Aorta (tissue), 5 donors: ENCODE data around the gene CATSPER1. TPM values are rescaled to one million over a fixed set of nuclear protein-coding genes. Genes with fewer than 3 reads are reported as not detected.

Source experiments
- ATAC-seq: fragments of 200-7000 bp; cut with Tn5 transposase; one replicate; pipeline ENCODE4 v1.9.1; 2022; ENCODE audit warnings: moderate library complexity; ENCODE audit not compliant: low FRiP score
- DNase-seq, 2 donors: peaks; one replicate each; pipeline ENCODE4 v3.0.0-alpha.2; 2020
- H3K27ac ChIP-seq, 2 donors: one replicate each; pipeline ENCODE4 v1.5.1; 2013; ENCODE audit warnings: low read length in 2 of 2, mild to moderate bottlenecking in 2 of 2, moderate library complexity in 2 of 2, control low read depth in 1 of 2, inconsistent platforms in 1 of 2, low read depth in 1 of 2
- H3K27me3 ChIP-seq, 2 donors: one replicate each; pipeline ENCODE4 v1.6.1; 2013; ENCODE audit warnings: control low read depth in 1 of 2, low read length in 1 of 2, mild to moderate bottlenecking in 1 of 2, moderate library complexity in 1 of 2; ENCODE audit not compliant: insufficient read depth in 2 of 2, control insufficient read depth in 1 of 2
- H3K36me3 ChIP-seq, 2 donors: one replicate each; pipeline ENCODE4 v1.6.1; 2013; ENCODE audit warnings: control low read depth in 1 of 2, low read length in 1 of 2, mild to moderate bottlenecking in 1 of 2; ENCODE audit not compliant: insufficient read depth in 2 of 2, control insufficient read depth in 1 of 2
- H3K4me1 ChIP-seq, 2 donors: one replicate each; pipeline ENCODE4 v1.6.1; 2013; ENCODE audit warnings: low read length in 2 of 2, control low read depth in 1 of 2, mild to moderate bottlenecking in 1 of 2, moderate library complexity in 1 of 2; ENCODE audit not compliant: insufficient read depth in 2 of 2, control insufficient read depth in 1 of 2
- H3K4me3 ChIP-seq, 2 donors: one replicate each; pipeline ENCODE4 v1.5.1; 2013; ENCODE audit warnings: low read length in 2 of 2, control low read depth in 1 of 2, mild to moderate bottlenecking in 1 of 2
- H3K9me3 ChIP-seq: one replicate; pipeline ENCODE4 v1.6.1; 2013; ENCODE audit warnings: mild to moderate bottlenecking, low read length; ENCODE audit not compliant: control insufficient read depth
- WGBS, 2 donors: extraction: QIAGEN DNeasy Blood & Tissue Kit; methylation state at CpG; one replicate each; pipeline ENCODE4 v1.1.7; 2013; 5-methylcytosine and 5-hydroxymethylcytosine counted together
- intact Hi-C, 2 donors: fragments of 100-400 bp; cut with DNase I; formaldehyde crosslinking; loops; one replicate each; pipeline versions ENCODE4 v1.14.2 to v1.15.0; 2022
- polyA plus RNA-seq, 2 donors: library from polyadenylated mRNA; stranded (reverse); fragments of 200-250 nt; gene quantifications; one replicate each; pipeline ENCODE4 v1.2.3, GENCODE V29; 2013
- total RNA-seq, 2 donors: library from RNA; stranded (reverse); fragmentation: NEBNext Ultra II Directional; extraction: Animal tissue kit (Norgen Biotek cat#: 25700); gene quantifications; one replicate each; pipeline ENCODE4 v1.2.1, GENCODE V29; 2021
- donor health status: healthy with polysubstance abuse.
- donor health status: Bipolar disorder and iron deficiency.
- donor health status: DM: no; HTN: no; CAD: no.
- donor health status: DM: no; HTN: no; CAD: no.
- donor health status: DM: yes; HTN: yes; CAD: no.

CATSPER1 gene
- total and polyA plus RNA-seq, 4 donors = 0.10 to 1.2 (median 1.0) TPM; not detected in 1

- 0 to 1% methylated on average over 54 to 120 of the region's 120 CpGs for WGBS, 2 donors
- ATAC-seq = peak; percentile 89
- Histone ChIP-seq H3K9me3 (no peaks in the 10 kb centered on the region), H3K27me3 (no peaks in the 10 kb centered on the region), H3K4me3 (peak within 1 kb of the TSS; percentile 69 to 85), H3K27ac (peak within 1 kb of the TSS; percentile 78 to 98), H3K36me3 (peaks cover 0 to 7% of the 10 kb centered on the region in 2 donors), H3K4me1 (no peaks in the 10 kb centered on the region)
- intact Hi-C loops = loop anchor here in 1 of 2 donors (5.0 to 10.0 kb wide), 2 partner anchors 62 to 195 kb away; partner anchors contain the start of gene RAB1B
- DNase-seq = peak; percentile 92 to 94
Measured at GRCh38 chr11:66069715-66070603, 43.7 kb upstream of the CATSPER1 start, which contains the start of gene PACS1. PACS1 (plus strand) TSS chr11:66070272; CDS start chr11:66070487, 215 bp downstream.

- no peaks in the 10 kb centered on the region for H3K4me1 ChIP-seq
- 22 to 24% methylated on average over 14 of the region's 14 CpGs for WGBS, 2 donors
- H3K27ac ChIP-seq = peak overlapping the region; percentile 78 to 98
- H3K36me3 ChIP-seq = peaks cover 0 to 5% of the 10 kb centered on the region in 2 donors
- no peaks in the 10 kb centered on the region for H3K9me3 ChIP-seq
- ATAC-seq = peak; percentile 40
- intact Hi-C loops = loop anchor here in 1 of 2 donors (5.0 kb wide), 1 partner anchor 63 kb away; no protein-coding TSS in a partner anchor
- peak overlapping the region in 1 of 2 donors; percentile 85 for H3K4me3 ChIP-seq
- no peaks in the 10 kb centered on the region for H3K27me3 ChIP-seq
- peak; percentile 78 to 85 for DNase-seq
Measured at GRCh38 chr11:66068923-66069714, 42.8 kb upstream of the CATSPER1 start.

GRCh38 chr11:66068154-66068821, 42.0 kb upstream of the CATSPER1 start:
- H3K4me3 ChIP-seq = no peak overlapping the region
- WGBS, 2 donors = 44% methylated on average over 17 of the region's 17 CpGs

GRCh38 chr11:66067640-66068039, 41.4 kb upstream of the CATSPER1 start:
- WGBS, 2 donors = 64 to 84% methylated on average over 4 of the region's 4 CpGs
- no peak for ATAC-seq
- H3K27ac ChIP-seq = peak overlapping the region in 1 of 2 donors; percentile 18
- no peak overlapping the region for H3K4me3 ChIP-seq
- DNase-seq = no peak
- intact Hi-C loops = loop anchor here in 1 of 2 donors (5.0 kb wide), 1 partner anchor 65 kb away; no protein-coding TSS in a partner anchor
- no peaks in the 10 kb centered on the region for H3K27me3 ChIP-seq
- H3K36me3 ChIP-seq = peaks cover 5 to 11% of the 10 kb centered on the region in 2 donors
- no peaks in the 10 kb centered on the region for H3K4me1 ChIP-seq
- H3K9me3 ChIP-seq = no peaks in the 10 kb centered on the region

More at GRCh38 chr11:66068154-66068821, 42.0 kb upstream of the CATSPER1 start:
- DNase-seq (peak; percentile 79 to 89), ATAC-seq (peak; percentile 71)
- H3K9me3 ChIP-seq = no peaks in the 10 kb centered on the region
- no peaks in the 10 kb centered on the region for H3K4me1 ChIP-seq
- peaks cover 0 to 6% of the 10 kb centered on the region in 2 donors for H3K36me3 ChIP-seq
- no peaks in the 10 kb centered on the region for H3K27me3 ChIP-seq
- intact Hi-C loops = loop anchor here in 1 of 2 donors (5.0 kb wide), 1 partner anchor 64 kb away; no protein-coding TSS in a partner anchor
- peak overlapping the region; percentile 64 to 98 for H3K27ac ChIP-seq

GRCh38 chr11:66066751-66067150, 40.5 kb upstream of the CATSPER1 start:
- H3K27ac ChIP-seq = no peak overlapping the region
- DNase-seq (no peak), ATAC-seq (no peak)
- no peaks in the 10 kb centered on the region for H3K9me3 ChIP-seq
- H3K4me3 ChIP-seq = no peak overlapping the region
- H3K36me3 ChIP-seq = peaks cover 5 to 12% of the 10 kb centered on the region in 2 donors
- intact Hi-C loops = loop anchor here in 1 of 2 donors (5.0 kb wide), 1 partner anchor 66 kb away; no protein-coding TSS in a partner anchor
- H3K4me1 ChIP-seq = no peaks in the 10 kb centered on the region
- 83 to 91% methylated on average over 3 of the region's 3 CpGs for WGBS, 2 donors
- H3K27me3 ChIP-seq = no peaks in the 10 kb centered on the region

GRCh38 chr11:66064571-66064970, 38.3 kb upstream of the CATSPER1 start:
- Histone ChIP-seq H3K9me3 (no peaks in the 10 kb centered on the region), H3K36me3 (peaks cover 10 to 25% of the 10 kb centered on the region in 2 donors), H3K27ac (no peak overlapping the region), H3K4me1 (no peaks in the 10 kb centered on the region), H3K27me3 (no peaks in the 10 kb centered on the region), H3K4me3 (no peak overlapping the region)
- DNase-seq = no peak
- intact Hi-C loops = no loop called here
- no peak for ATAC-seq
- WGBS, 2 donors = 96 to 100% methylated on average over 1 of the region's 1 CpG

- ATAC-seq (no peak), DNase-seq (no peak)
- Histone ChIP-seq H3K4me1 (no peaks in the 10 kb centered on the region), H3K36me3 (peaks cover 10 to 30% of the 10 kb centered on the region in 2 donors), H3K9me3 (no peaks in the 10 kb centered on the region), H3K4me3 (no peak overlapping the region), H3K27me3 (no peaks in the 10 kb centered on the region), H3K27ac (no peak overlapping the region)
- WGBS, 2 donors = 92 to 98% methylated on average over 2 of the region's 2 CpGs
- intact Hi-C loops = no loop called here
Measured at GRCh38 chr11:66063900-66064299, 37.6 kb upstream of the CATSPER1 start.

- H3K4me1 ChIP-seq = no peaks in the 10 kb centered on the region
- intact Hi-C loops = no loop called here
- H3K36me3 ChIP-seq = peaks cover 17 to 30% of the 10 kb centered on the region in 2 donors
- 81 to 83% methylated on average over 2 of the region's 2 CpGs for WGBS, 2 donors
- ATAC-seq = no peak
- H3K27me3 ChIP-seq = no peaks in the 10 kb centered on the region
- H3K27ac ChIP-seq = no peak overlapping the region
- H3K9me3 ChIP-seq = no peaks in the 10 kb centered on the region
- DNase-seq = no peak
- no peak overlapping the region for H3K4me3 ChIP-seq
Measured at GRCh38 chr11:66062408-66062807, 36.1 kb upstream of the CATSPER1 start.
